Measurements from ENCODE around the gene ECHS1. TPM values are rescaled to one million over a fixed set of nuclear protein-coding genes. Genes with fewer than 3 reads are reported as not detected.

The ECHS1 gene
- total RNA-seq, 1 experiment from 2014 or later: 109 TPM

- no peak for DNase-seq (ENCODE audit: extremely low read depth, low read depth)
Measured at GRCh38 chr10:133361227-133361626, 11.9 kb downstream of the ECHS1 start.

- DNase-seq (ENCODE audit: extremely low read depth, low read depth): no peak
Measured at GRCh38 chr10:133359972-133360610, 13.1 kb downstream of the ECHS1 start.

GRCh38 chr10:133359554-133359971 is 13.6 kb downstream of the ECHS1 start:
- no peak for DNase-seq (ENCODE audit: extremely low read depth, low read depth)

- DNase-seq (ENCODE audit: extremely low read depth, low read depth): no peak
Measured at GRCh38 chr10:133358925-133359310, 14.2 kb downstream of the ECHS1 start.

- no peak for DNase-seq (ENCODE audit: extremely low read depth, low read depth)
Measured at GRCh38 chr10:133358162-133358924, 14.8 kb downstream of the ECHS1 start.

- no peak for DNase-seq (ENCODE audit: extremely low read depth, low read depth)
Measured at GRCh38 chr10:133357285-133358161, 15.6 kb downstream of the ECHS1 start, which contains the start of gene FUOM. FUOM (minus strand) TSS chr10:133358019; CDS start chr10:133358007, 12 bp downstream.

GRCh38 chr10:133356549-133357284 is 16.4 kb downstream of the ECHS1 start:
- no peak for DNase-seq (ENCODE audit: extremely low read depth, low read depth)

- DNase-seq (ENCODE audit: extremely low read depth, low read depth): no peak
Measured at GRCh38 chr10:133355991-133356390, 17.2 kb downstream of the ECHS1 start.

GRCh38 chr10:133355266-133355665 is 17.9 kb downstream of the ECHS1 start:
- DNase-seq (ENCODE audit: extremely low read depth, low read depth): no peak

- DNase-seq (ENCODE audit: extremely low read depth, low read depth): no peak
Measured at GRCh38 chr10:133354672-133355240, 18.4 kb downstream of the ECHS1 start.

- no peak for DNase-seq (ENCODE audit: extremely low read depth, low read depth)
Measured at GRCh38 chr10:133353988-133354605, 19.1 kb downstream of the ECHS1 start.

GRCh38 chr10:133353202-133353959 is 19.8 kb downstream of the ECHS1 start:
- no peak for DNase-seq (ENCODE audit: extremely low read depth, low read depth)

- DNase-seq (ENCODE audit: extremely low read depth, low read depth): no peak
Measured at GRCh38 chr10:133351408-133352318, 21.5 kb downstream of the ECHS1 start.

- DNase-seq (ENCODE audit: extremely low read depth, low read depth): no peak
Measured at GRCh38 chr10:133350950-133351329, 22.2 kb downstream of the ECHS1 start.

- DNase-seq (ENCODE audit: extremely low read depth, low read depth): no peak
Measured at GRCh38 chr10:133350283-133350949, 22.7 kb downstream of the ECHS1 start.

- no peak for DNase-seq (ENCODE audit: extremely low read depth, low read depth)
Measured at GRCh38 chr10:133349577-133350011, 23.6 kb downstream of the ECHS1 start.

GRCh38 chr10:133349160-133349568 is 24.0 kb downstream of the ECHS1 start:
- no peak for DNase-seq (ENCODE audit: extremely low read depth, low read depth)

All from NCI-H460 (cell line).